Peyer's patch (tissue), 4 donors: ENCODE measurements around the gene GFRA4. TPM values are rescaled to one million over a fixed set of nuclear protein-coding genes. Genes with fewer than 3 reads are reported as not detected.

Experiments used
- DNase-seq, 3 donors: peaks; one replicate each; pipeline ENCODE4 v3.0.0-alpha.2; 2017 to 2019
- H3K27ac ChIP-seq, 4 donors: fragments of 200-600 bp; sonication (generic); one replicate each; pipeline ENCODE4 v1.5.1; 2016 to 2019
- H3K27me3 ChIP-seq, 2 donors: fragments of 200-600 bp; sonication (generic); one replicate each; pipeline ENCODE4 v1.5.1; 2019
- H3K36me3 ChIP-seq, 3 donors: fragments of 200-600 bp; sonication (generic); one replicate each; pipeline ENCODE4 v1.5.1; 2016 to 2019
- H3K4me1 ChIP-seq, 4 donors: fragments of 200-600 bp; sonication (generic); one replicate each; pipeline ENCODE4 v1.5.1; 2016 to 2019
- H3K4me3 ChIP-seq, 4 donors: fragments of 200-600 bp; sonication (generic); 1 replicate in 3 of 4; 2 replicates in 1 of 4; pipeline ENCODE4 v1.5.1; 2016 to 2019; ENCODE audit warnings: mild to moderate bottlenecking in 1 of 4
- H3K9me3 ChIP-seq, 4 donors: fragments of 200-600 bp; sonication (generic); one replicate each; pipeline ENCODE4 v1.5.1; 2016 to 2019; ENCODE audit warnings: mild to moderate bottlenecking in 1 of 4
- POLR2A ChIP-seq, 2 donors: fragments of 450-650 bp; IDR thresholded peaks; one replicate each; pipeline ENCODE4 v1.5.1; 2017; ENCODE audit warnings: antibody characterized with exemption in 2 of 2, mild to moderate bottlenecking in 2 of 2, moderate library complexity in 2 of 2
- total RNA-seq, 4 donors: library from RNA; depleted of rRNA; stranded (reverse); fragments of >200 nt; gene quantifications; one replicate each; pipeline ENCODE4 v1.1.0, GENCODE V29; 2016
- TF ChIP-seq, protein P1 (sequence below), 6 experiments: fragments of 450-650 bp in 4 of 6; fragments of 200-600 bp in 2 of 6; sonication (generic) in 1 of 6; IDR thresholded peaks; one replicate each; pipeline ENCODE4 v1.5.1; 2017 to 2019; ENCODE audit warnings: antibody characterized with exemption in 6 of 6, mild to moderate bottlenecking in 3 of 6, moderate library complexity in 1 of 6

Gene GFRA4
- total RNA-seq, 4 donors from 2014 or later, result not detected

DNA sequence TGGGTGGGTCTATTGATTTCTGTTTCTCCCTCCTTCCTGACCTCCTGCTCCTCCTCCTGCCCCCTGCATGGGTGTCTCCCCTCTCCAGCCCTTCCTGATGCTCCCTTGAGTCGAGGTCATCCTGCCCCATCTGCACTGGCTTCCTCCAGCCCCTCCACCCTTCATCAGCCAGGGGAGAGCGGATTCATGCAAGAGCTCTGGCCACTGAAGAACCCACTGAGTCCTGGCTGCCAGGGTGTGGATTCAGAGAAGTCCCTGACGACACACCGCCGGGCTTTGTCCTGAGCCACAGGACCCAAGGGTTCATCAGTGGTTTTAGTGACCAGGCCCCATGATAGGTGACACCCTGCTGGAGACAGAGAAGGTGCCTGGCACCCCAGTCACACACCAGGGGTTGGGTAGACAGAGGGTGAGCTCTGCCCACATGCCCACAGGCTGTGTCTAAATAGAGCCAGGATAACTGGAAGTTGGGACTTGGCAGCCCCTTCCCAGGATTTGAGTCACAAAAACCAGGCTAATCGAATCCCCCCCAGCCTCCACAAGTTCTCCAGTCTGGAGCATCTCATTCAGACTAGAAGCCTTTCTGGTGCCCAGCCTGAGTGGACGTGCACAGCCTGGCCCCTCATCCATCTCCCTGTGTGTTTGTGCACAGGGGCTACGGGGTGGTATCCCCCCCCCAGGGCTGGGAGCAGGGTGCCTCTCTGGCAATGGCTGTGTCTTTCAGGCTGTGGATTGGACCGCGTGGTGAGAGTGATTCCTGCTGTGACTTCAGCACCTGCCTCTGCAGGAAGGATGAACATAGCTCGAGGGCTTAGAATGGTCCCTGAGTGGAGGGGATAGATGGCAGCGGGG lies 1.2 kb downstream of the GFRA4 start:
- peaks cover 0 to 16% of the 10 kb centered on the region in 2 donors for H3K27me3 ChIP-seq
- TF ChIP-seq POLR2A (IDR thresholded peaks at IDR 0.05), result no peak
- TF ChIP-seq, protein P1, sequence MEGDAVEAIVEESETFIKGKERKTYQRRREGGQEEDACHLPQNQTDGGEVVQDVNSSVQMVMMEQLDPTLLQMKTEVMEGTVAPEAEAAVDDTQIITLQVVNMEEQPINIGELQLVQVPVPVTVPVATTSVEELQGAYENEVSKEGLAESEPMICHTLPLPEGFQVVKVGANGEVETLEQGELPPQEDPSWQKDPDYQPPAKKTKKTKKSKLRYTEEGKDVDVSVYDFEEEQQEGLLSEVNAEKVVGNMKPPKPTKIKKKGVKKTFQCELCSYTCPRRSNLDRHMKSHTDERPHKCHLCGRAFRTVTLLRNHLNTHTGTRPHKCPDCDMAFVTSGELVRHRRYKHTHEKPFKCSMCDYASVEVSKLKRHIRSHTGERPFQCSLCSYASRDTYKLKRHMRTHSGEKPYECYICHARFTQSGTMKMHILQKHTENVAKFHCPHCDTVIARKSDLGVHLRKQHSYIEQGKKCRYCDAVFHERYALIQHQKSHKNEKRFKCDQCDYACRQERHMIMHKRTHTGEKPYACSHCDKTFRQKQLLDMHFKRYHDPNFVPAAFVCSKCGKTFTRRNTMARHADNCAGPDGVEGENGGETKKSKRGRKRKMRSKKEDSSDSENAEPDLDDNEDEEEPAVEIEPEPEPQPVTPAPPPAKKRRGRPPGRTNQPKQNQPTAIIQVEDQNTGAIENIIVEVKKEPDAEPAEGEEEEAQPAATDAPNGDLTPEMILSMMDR (IDR thresholded peaks at IDR 0.05), result no peak
- H3K36me3 ChIP-seq, result no peaks in the 10 kb centered on the region
- H3K27ac ChIP-seq, result no peak overlapping the region
- no peak for DNase-seq
- no peaks in the 10 kb centered on the region for H3K9me3 ChIP-seq
- no peak overlapping the region for H3K4me3 ChIP-seq
- peaks cover 0 to 11% (median 4%) of the 10 kb centered on the region in 4 donors for H3K4me1 ChIP-seq

DNA sequence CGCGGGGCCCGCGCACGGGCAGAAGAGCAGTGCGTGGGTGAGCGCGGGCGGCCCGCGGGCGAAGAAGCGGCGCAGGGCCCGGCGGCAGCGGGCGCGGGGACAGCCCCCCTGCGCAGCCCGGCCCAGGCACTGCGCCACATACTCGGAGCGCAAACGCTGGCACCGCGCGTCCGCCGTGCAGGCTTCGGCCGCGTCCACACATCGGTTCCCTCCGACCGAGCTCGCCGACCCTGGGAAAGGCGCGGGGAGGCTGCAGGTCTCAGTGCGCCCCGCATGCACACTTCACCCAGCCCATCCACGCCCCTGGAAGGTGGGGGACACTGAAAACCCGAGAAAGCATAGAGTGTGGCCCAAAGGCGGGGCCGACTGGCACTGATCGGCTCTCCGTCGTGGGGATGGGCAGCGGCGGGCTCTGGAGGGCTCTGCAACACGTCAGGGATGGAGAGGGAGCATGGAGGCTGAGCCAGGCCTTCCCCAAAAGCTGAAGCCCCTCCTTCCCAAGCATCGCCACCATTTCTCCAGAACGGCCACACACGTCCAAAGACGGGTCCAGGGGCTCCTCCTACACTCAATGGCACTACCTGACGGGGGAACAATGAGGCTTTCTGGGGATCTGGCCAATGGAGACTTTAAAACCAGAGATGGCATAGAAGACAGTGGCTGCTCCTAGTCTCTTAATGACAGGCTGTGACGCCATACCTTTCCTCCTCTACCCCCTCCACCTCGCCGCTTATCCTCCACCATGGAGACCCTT lies 2.0 kb downstream of the GFRA4 start:
- H3K4me3 ChIP-seq, result peak overlapping the region in 2 of 4 donors; percentile 13 to 14
- no peaks in the 10 kb centered on the region for H3K9me3 ChIP-seq
- H3K27ac ChIP-seq, result no peak overlapping the region
- DNase-seq, result peak in 2 of 3 donors; percentile 23 to 44
- H3K27me3 ChIP-seq, result peaks cover 0 to 16% of the 10 kb centered on the region in 2 donors
- no peak for TF ChIP-seq POLR2A (IDR thresholded peaks at IDR 0.05)
- TF ChIP-seq, protein P1 (IDR thresholded peaks at IDR 0.05), result no peak
- no peaks in the 10 kb centered on the region for H3K36me3 ChIP-seq
- H3K4me1 ChIP-seq, result peaks cover 0 to 11% (median 4%) of the 10 kb centered on the region in 4 donors

DNA sequence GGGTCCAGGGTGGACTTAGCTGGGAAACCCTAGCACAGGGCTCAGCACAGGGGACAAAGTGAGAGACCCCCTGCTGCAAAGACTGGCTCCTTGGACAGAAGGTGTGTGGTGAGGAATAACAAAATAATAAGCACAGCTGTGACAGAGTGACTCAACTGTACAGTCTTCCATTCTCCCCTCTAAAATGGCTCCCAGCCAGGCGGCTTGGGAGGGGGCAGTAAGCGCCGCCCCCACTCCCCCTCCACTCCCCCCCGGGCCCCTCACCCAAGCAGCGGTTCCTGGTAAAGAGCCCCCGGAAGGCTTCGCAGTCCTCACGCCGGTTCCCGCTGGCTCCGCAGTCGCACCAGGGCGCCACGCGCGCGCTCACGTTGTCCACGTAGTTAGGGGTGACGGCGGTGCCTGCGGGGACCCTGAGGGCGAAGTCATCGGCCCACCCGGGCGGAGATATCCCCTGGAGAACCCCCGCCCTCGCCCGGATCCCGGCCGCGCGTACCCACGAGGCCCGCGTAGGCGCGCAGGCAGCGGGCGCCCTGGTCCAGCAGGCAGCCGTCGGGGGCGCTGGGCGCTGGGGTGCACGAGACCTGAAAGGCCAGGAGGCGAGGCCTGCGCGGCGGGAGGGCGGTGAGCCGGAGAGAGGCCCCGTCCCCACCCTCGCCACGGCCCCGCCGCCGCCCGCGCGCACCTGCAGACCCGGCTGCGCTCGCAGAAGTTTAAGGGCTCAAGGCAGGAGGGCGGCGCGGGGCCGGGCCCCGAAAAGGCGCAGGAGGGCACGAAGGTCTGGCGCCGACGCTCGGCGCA lies 2.7 kb downstream of the GFRA4 start:
- peak in 2 of 3 donors; percentile 40 to 41 for DNase-seq
- peak overlapping the region in 2 of 4 donors; percentile 13 to 14 for H3K4me3 ChIP-seq
- H3K27me3 ChIP-seq, result peaks cover 0 to 16% of the 10 kb centered on the region in 2 donors
- H3K36me3 ChIP-seq, result no peaks in the 10 kb centered on the region
- no peaks in the 10 kb centered on the region for H3K9me3 ChIP-seq
- peaks cover 0 to 11% (median 4%) of the 10 kb centered on the region in 4 donors for H3K4me1 ChIP-seq
- TF ChIP-seq, protein P1 (IDR thresholded peaks at IDR 0.05), result no peak
- no peak for TF ChIP-seq POLR2A (IDR thresholded peaks at IDR 0.05)
- H3K27ac ChIP-seq, result no peak overlapping the region

DNA sequence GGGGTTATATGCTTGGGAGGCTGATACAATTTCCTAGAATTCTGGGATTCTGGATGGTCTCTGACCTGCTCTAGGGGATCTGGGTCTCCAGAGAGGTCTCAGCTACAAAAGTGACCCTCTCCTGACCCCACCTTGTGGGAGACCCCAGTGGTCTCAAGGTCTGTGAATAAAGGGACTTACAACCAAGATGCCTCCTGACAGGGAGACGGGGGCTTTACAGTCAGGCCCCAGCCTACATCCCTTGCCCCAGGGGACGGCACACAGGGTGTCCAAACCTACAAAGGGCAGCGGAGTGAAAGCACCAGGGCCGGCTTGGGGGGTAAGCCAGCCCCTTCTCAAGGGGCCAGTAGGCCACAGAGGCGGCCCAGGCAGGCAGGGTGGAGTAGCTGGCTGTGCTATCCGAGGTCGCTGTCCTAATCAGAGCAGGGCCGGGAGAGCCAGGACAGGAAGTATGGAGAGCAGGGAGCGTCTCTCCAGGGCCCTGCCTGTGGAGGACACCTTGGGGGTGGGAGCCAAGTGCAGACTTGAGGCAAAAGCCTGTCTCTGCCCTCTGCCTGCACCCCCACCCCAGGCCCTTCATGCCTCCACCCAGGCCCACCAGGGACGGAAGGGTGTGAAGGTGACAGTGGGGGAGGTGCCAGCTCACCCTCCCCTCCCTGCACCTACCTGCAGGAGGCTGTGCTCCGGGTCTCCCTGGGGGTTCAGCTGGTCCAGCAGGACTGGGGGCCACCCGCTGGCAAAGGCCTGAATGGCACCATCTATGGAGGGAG lies 3.5 kb downstream of the GFRA4 start:
- peak in 2 of 3 donors; percentile 35 to 39 for DNase-seq
- no peaks in the 10 kb centered on the region for H3K9me3 ChIP-seq
- peaks cover 0 to 11% (median 4%) of the 10 kb centered on the region in 4 donors for H3K4me1 ChIP-seq
- no peak overlapping the region for H3K27ac ChIP-seq
- no peak overlapping the region for H3K4me3 ChIP-seq
- H3K27me3 ChIP-seq, result peaks cover 0 to 16% of the 10 kb centered on the region in 2 donors
- H3K36me3 ChIP-seq, result no peaks in the 10 kb centered on the region
- TF ChIP-seq, protein P1 (IDR thresholded peaks at IDR 0.05), result no peak
- TF ChIP-seq POLR2A (IDR thresholded peaks at IDR 0.05), result no peak
